ENCODE measurements around the gene FDX2.

FDX2 gene

GRCh38 chr19:10332965-10333757 is 17.3 kb upstream of the FDX2 start, which contains the start of gene RAVER1:
Gene RAVER1, minus strand, starts transcription at chr19:10333529. Its CDS starts 22 bp downstream, at chr19:10333507.
- peak; percentile 97 for DNase-seq (ENCODE audit: low read depth)

- DNase-seq (ENCODE audit: low read depth): no peak
Observed at GRCh38 chr19:10332158-10332964, 16.5 kb upstream of the FDX2 start.

- no peak for DNase-seq (ENCODE audit: low read depth)
Observed at GRCh38 chr19:10329555-10329954, 13.7 kb upstream of the FDX2 start.

GRCh38 chr19:10328558-10329429 is 13.0 kb upstream of the FDX2 start:
- no peak for DNase-seq (ENCODE audit: low read depth)

GRCh38 chr19:10327793-10328192 is 12.0 kb upstream of the FDX2 start:
- DNase-seq (ENCODE audit: low read depth): no peak

- no peak for DNase-seq (ENCODE audit: low read depth)
Observed at GRCh38 chr19:10325732-10326131, 9.9 kb upstream of the FDX2 start.

GRCh38 chr19:10321874-10322835 is 6.3 kb upstream of the FDX2 start:
- DNase-seq (ENCODE audit: low read depth): no peak

GRCh38 chr19:10321417-10321797 is 5.6 kb upstream of the FDX2 start:
- DNase-seq (ENCODE audit: low read depth): no peak

GRCh38 chr19:10320602-10321416 is 5.0 kb upstream of the FDX2 start:
- DNase-seq (ENCODE audit: low read depth): no peak

- no peak for DNase-seq (ENCODE audit: low read depth)
Observed at GRCh38 chr19:10318807-10319682, 3.2 kb upstream of the FDX2 start.

- DNase-seq (ENCODE audit: low read depth): no peak
Observed at GRCh38 chr19:10317857-10318462, 2.1 kb upstream of the FDX2 start.

GRCh38 chr19:10317045-10317856 is 1.4 kb upstream of the FDX2 start:
- no peak for DNase-seq (ENCODE audit: low read depth)

GRCh38 chr19:10316229-10317044 is 622 bp upstream of the FDX2 start:
- DNase-seq (ENCODE audit: low read depth): no peak

GRCh38 chr19:10309423-10309822 is 6.4 kb downstream of the FDX2 start, which contains the start of gene ZGLP1:
Gene ZGLP1, minus strand, starts transcription at chr19:10309815.
- DNase-seq (ENCODE audit: low read depth): no peak

GRCh38 chr19:10306327-10306726 is 9.5 kb downstream of the FDX2 start:
- DNase-seq (ENCODE audit: low read depth): no peak

- DNase-seq (ENCODE audit: low read depth): no peak
Observed at GRCh38 chr19:10305139-10305806, 10.5 kb downstream of the FDX2 start.

Measured in T follicular helper cell (primary cell).